Uterus (tissue), 4 donors: ENCODE data around the gene PES1. TPM values are rescaled to one million over a fixed set of nuclear protein-coding genes. Genes with fewer than 3 reads are reported as not detected.

Experiments used
- DNase-seq, 2 donors: peaks; one replicate each; pipeline ENCODE4 v3.0.0-alpha.2; 2019 to 2020
- H3K27ac ChIP-seq, 2 donors: fragments of 200-600 bp; sonication (generic); 1 replicate in 1 of 2; 2 replicates in 1 of 2; pipeline ENCODE4 v1.5.1; 2016 to 2018
- H3K27me3 ChIP-seq, 2 donors: fragments of 200-600 bp; sonication (generic); one replicate each; pipeline ENCODE4 v1.5.1; 2018 to 2019; ENCODE audit warnings: control low read depth in 1 of 2
- H3K36me3 ChIP-seq, 2 donors: fragments of 200-600 bp; sonication (generic); one replicate each; pipeline ENCODE4 v1.5.1; 2019; ENCODE audit warnings: control low read depth in 1 of 2
- H3K4me1 ChIP-seq, 2 donors: fragments of 200-600 bp; sonication (generic); one replicate each; pipeline ENCODE4 v1.5.1; 2018 to 2019; ENCODE audit warnings: control low read depth in 1 of 2
- H3K4me3 ChIP-seq, 2 donors: fragments of 200-600 bp; sonication (generic); 1 replicate in 1 of 2; 2 replicates in 1 of 2; pipeline ENCODE4 v1.5.1; 2018 to 2019; ENCODE audit warnings: mild to moderate bottlenecking in 1 of 2
- H3K9me3 ChIP-seq, 2 donors: fragments of 200-600 bp; sonication (generic); one replicate each; pipeline ENCODE4 v1.5.1; 2019; ENCODE audit warnings: control low read depth in 1 of 2
- CTCF ChIP-seq, 4 experiments: fragments of 200-600 bp in 2 of 4; fragments of 450-650 bp in 2 of 4; sonication (generic) in 2 of 4; IDR thresholded peaks; one replicate each; pipeline ENCODE4 v1.5.1; 2016 to 2019; ENCODE audit warnings: antibody characterized with exemption in 4 of 4, mild to moderate bottlenecking in 2 of 4, moderate library complexity in 1 of 4
- POLR2A ChIP-seq, 2 donors: fragments of 450-650 bp; IDR thresholded peaks; one replicate each; pipeline ENCODE4 v1.6.1; 2016; ENCODE audit warnings: antibody characterized with exemption in 2 of 2, mild to moderate bottlenecking in 1 of 2, moderate library complexity in 1 of 2
- intact Hi-C: fragments of 100-400 bp; cut with DNase I; formaldehyde crosslinking; loops from one replicate; pipeline ENCODE4 v1.15.1; 2023; ENCODE audit warnings: low total_unique reads
- total RNA-seq, 4 donors: library from RNA; depleted of rRNA in 3 of 4; stranded (reverse); fragments of >200 nt in 3 of 4; gene quantifications; one replicate each; pipeline versions ENCODE4 v1.1.0 to v1.2.4, GENCODE V29; 2014 to 2023
- donor health status: DM: yes; HTN: yes; CAD: no.

PES1 gene
- total RNA-seq, 4 donors from 2014 or later = 13.5 to 67.5 (median 44.9) TPM

- H3K36me3 ChIP-seq = no peaks in the 10 kb centered on the region
- TF ChIP-seq CTCF (IDR thresholded peaks at IDR 0.05) (no peak), POLR2A (IDR thresholded peaks at IDR 0.05) (no peak)
- H3K4me1 ChIP-seq = peaks cover 0 to 9% of the 10 kb centered on the region in 2 donors
- H3K4me3 ChIP-seq = no peak overlapping the region
- H3K9me3 ChIP-seq = no peaks in the 10 kb centered on the region
- H3K27ac ChIP-seq = no peak overlapping the region
- no peaks in the 10 kb centered on the region for H3K27me3 ChIP-seq
- intact Hi-C loops = no loop called here
- no peak for DNase-seq
Observed at GRCh38 chr22:30603801-30604200, 12.1 kb upstream of the PES1 start.

- intact Hi-C loops = no loop called here
Observed at GRCh38 chr22:30602049-30602448, 10.3 kb upstream of the PES1 start.

GRCh38 chr22:30601464-30601863 lies 9.8 kb upstream of the PES1 start:
- intact Hi-C loops = no loop called here
- TF ChIP-seq CTCF (IDR thresholded peaks at IDR 0.05) = no peak

More at GRCh38 chr22:30602049-30602448, 10.3 kb upstream of the PES1 start:
- H3K36me3 ChIP-seq = no peaks in the 10 kb centered on the region
- no peaks in the 10 kb centered on the region for H3K4me1 ChIP-seq
- H3K27me3 ChIP-seq = no peaks in the 10 kb centered on the region
- no peak overlapping the region for H3K27ac ChIP-seq
- no peaks in the 10 kb centered on the region for H3K9me3 ChIP-seq
- no peak for TF ChIP-seq POLR2A (IDR thresholded peaks at IDR 0.05)
- TF ChIP-seq CTCF (IDR thresholded peaks at IDR 0.05) = no peak
- DNase-seq = no peak
- H3K4me3 ChIP-seq = no peak overlapping the region

DNA sequence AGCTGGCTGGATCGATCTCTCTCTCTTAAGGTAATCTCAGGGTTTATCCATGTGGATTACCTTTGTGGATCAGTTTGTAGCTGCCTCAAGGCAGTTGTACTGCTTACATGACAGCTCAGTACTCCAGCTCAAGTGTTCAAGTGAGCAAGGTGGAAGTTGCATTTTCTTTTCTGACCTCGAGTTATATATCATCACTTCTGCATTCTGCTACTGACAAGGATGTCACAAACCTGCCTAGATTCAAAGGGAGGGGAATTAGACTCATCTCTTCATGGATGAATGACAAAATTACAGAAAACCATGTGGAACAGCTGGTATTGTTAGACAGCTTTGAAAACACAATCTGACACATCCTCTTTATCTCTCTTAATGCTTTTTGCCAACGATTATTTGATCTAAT lies 9.2 kb upstream of the PES1 start:
- no peaks in the 10 kb centered on the region for H3K27me3 ChIP-seq
- no peaks in the 10 kb centered on the region for H3K4me1 ChIP-seq
- no peak overlapping the region for H3K27ac ChIP-seq
- no peaks in the 10 kb centered on the region for H3K36me3 ChIP-seq
- intact Hi-C loops = no loop called here
- H3K4me3 ChIP-seq = no peak overlapping the region
- H3K9me3 ChIP-seq = no peaks in the 10 kb centered on the region
- TF ChIP-seq POLR2A (IDR thresholded peaks at IDR 0.05) = no peak
- TF ChIP-seq CTCF (IDR thresholded peaks at IDR 0.05) = no peak
- DNase-seq = no peak

More at GRCh38 chr22:30601464-30601863, 9.8 kb upstream of the PES1 start:
- H3K27me3 ChIP-seq = no peaks in the 10 kb centered on the region
- H3K36me3 ChIP-seq = no peaks in the 10 kb centered on the region
- no peak for DNase-seq
- no peak overlapping the region for H3K4me3 ChIP-seq
- H3K27ac ChIP-seq = no peak overlapping the region
- no peaks in the 10 kb centered on the region for H3K4me1 ChIP-seq
- no peaks in the 10 kb centered on the region for H3K9me3 ChIP-seq

GRCh38 chr22:30598986-30599385 lies 7.3 kb upstream of the PES1 start:
- TF ChIP-seq CTCF (IDR thresholded peaks at IDR 0.05) (no peak), POLR2A (IDR thresholded peaks at IDR 0.05) (no peak)
- DNase-seq = no peak
- Histone ChIP-seq H3K9me3 (no peaks in the 10 kb centered on the region), H3K27me3 (no peaks in the 10 kb centered on the region), H3K36me3 (no peaks in the 10 kb centered on the region), H3K4me1 (no peaks in the 10 kb centered on the region), H3K4me3 (no peak overlapping the region), H3K27ac (no peak overlapping the region)
- intact Hi-C loops = no loop called here
